Left renal pelvis (tissue), 4 donors: ENCODE data around the gene FGF11. TPM values are rescaled to one million over a fixed set of nuclear protein-coding genes. Genes with fewer than 3 reads are reported as not detected.

Experiments used
- DNase-seq, 4 donors: peaks; one replicate each; pipeline ENCODE4 v3.0.0-alpha.2; 2013; ENCODE audit warnings: low read depth in 4 of 4, low spot score in 3 of 4
- polyA plus RNA-seq, 4 donors: library from polyadenylated mRNA; unstranded; fragments of 120-200 nt; gene quantifications; one replicate each; pipeline ENCODE4 v1.2.1, GENCODE V29; 2013; ENCODE audit not compliant: insufficient read length in 4 of 4

The FGF11 gene
- polyA plus RNA-seq: 10 to 100 TPM in 1 of 4 donors, 1 to 10 TPM in 3; 5.6 to 17.1 (median 8.5) TPM

DNA sequence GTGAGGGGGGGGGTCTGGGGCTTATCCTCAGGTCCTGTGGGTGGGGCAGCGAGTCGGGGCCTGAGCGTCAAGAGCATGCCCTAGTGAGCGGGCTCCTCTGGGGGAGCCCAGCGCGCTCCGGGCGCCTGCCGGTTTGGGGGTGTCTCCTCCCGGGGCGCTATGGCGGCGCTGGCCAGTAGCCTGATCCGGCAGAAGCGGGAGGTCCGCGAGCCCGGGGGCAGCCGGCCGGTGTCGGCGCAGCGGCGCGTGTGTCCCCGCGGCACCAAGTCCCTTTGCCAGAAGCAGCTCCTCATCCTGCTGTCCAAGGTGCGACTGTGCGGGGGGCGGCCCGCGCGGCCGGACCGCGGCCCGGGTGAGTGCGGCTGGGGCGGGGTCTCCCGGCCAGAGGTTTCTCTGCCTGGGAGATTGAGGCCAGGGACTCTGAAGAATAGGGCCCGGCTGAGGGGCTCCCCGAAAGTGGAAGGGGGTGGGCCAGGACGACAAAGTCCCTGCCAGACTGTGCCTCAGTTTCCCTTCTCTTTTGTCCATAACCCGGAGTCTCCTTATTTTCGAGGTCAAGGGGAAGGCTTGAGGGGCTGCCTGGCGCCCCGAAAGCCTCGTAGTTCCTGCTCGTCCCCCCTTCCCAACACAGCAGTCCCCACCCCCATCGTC, at the start of gene FGF11:
FGF11 (plus strand) TSS at position 51 of the 651 bp plus-strand sequence; CDS start at position 160, 109 bp downstream.
- DNase-seq: no peak

DNA sequence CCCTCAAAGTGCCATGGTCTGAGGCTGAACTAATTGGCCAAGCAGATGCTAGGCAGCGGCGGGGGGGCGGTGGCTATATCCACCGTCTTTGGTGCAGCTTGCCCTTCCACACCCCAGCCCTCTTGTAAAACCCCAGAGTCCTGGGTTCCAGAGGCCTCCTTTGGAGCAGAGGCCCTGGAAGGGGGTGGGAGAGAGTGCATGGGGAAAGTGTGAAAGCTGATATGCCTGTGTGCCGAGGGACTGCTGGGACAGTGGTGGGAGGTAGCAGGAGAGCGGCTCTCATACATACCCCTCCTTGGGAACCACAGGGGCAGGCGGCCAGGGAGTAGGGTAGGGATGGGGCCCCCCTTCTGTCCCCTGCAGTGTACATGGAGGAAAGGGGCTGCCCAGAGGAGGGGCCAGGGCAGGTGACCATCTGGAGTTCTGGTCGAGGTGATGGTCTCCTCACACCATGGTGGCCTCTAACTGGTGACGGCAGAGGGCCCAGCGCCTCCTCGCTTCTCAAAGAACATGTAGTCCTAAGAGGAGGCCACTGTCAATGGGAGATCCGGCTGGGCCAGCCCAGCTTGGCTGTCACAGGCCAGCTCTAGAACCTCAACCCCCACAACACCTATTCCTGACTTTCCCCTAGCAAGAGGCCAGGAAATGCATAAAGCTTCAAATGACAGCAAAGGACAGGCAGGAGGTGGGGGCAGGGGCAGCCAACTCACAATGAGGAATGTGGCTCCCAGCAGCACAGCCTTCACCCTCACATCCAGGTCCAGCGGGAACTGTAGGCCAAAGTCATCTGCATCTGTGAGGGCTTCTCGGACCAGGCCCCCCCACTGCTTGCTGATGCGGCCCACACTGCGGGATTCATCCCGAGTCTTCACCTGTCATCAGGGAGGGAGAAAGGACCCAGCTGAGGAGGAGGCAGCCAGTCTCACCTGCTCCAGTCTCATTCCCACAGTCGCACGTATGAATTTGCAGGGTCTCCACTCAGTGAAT, 49.1 kb upstream of the FGF11 start:
- DNase-seq: no peak

- no peak for DNase-seq
Observed at GRCh38 chr17:7391307-7391706, 48.0 kb upstream of the FGF11 start.

DNA sequence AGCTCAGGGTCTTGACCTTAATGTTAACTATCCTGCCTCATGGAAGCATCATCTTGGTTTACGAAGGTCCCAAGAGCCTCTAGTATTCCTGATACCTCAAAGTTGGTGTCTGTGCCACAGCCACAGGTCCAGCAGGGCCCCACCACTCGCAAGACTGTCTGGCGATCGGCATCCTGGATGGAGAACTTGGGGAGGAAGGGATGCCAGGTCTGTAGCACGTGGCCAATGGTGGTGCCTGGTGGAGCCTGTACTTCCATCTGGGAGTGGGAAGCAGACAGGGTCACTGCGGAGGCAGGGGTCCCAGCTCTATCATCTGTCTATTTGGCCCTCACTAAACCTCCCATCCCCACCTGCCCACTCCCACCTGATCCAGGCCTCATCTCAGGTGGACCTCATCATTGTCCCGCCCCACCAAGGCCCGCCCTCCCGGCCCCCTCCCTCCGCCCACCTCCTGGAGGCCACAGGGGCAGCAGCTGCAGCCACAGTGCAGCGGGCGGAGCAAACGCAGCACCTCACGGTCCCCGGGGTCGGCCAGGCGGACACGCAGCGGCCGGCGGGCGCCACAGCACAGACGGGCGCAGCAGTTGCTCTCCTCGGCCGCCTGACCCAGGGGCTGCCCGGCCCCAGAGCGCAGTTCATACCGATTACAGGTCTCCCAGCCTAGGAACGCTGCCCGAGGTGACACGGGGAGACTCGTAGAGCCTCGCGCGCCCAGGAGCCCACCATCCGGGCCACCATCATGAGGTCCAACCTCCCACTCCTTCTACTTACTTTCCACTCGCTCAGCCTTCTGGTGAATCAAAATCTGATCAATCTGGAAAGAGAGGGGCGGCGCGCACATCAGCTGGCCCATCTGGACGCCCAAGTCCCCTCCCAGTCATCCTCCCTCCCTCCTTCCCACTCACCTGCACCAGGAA, 46.4 kb upstream of the FGF11 start:
- no peak for DNase-seq

GRCh38 chr17:7393613-7394451, 45.5 kb upstream of the FGF11 start:
- DNase-seq: no peak

- DNase-seq: peak in 1 of 4 donors; percentile 66
Observed at GRCh38 chr17:7394452-7395191, 44.7 kb upstream of the FGF11 start, which contains the start of gene PLSCR3. PLSCR3 (minus strand) TSS chr17:7394525; CDS start chr17:7394110, 415 bp downstream.

DNA sequence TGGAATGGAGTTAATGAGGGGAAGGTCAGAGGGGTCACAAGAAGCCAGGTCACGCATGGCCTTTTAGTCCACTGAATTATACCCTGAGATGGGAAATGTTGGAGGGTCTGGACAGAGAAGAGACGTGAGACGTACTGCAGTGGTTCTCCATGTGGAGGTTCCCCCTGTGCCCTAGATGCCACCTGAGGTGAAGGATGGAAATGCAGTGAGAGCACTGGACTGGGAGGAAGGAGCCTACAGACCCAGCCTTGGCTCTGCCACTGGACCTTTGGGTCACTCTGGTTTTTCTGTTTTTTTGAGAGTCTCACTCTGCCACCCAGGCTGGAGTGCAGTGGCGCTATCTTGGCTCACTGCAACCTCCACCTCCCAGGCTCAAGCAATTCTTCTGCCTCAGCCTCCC, 43.2 kb upstream of the FGF11 start:
- DNase-seq: no peak

GRCh38 chr17:7398612-7399011, 40.7 kb upstream of the FGF11 start:
- DNase-seq: no peak

- no peak for DNase-seq
Observed at GRCh38 chr17:7403043-7403726, 36.1 kb upstream of the FGF11 start.

DNA sequence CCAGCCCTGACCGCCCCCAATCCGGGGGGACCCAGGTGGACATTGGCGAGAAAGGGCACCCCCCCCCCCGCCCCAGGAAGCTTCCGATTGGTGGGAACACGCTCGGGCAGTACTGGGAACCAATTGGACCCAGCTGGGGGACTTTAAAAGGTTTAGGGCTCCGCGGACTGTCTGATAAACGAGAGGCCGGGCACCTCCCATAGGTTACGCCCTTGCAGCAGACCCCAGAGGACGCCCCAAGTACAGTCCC, 35.7 kb upstream of the FGF11 start:
- no peak for DNase-seq

DNA sequence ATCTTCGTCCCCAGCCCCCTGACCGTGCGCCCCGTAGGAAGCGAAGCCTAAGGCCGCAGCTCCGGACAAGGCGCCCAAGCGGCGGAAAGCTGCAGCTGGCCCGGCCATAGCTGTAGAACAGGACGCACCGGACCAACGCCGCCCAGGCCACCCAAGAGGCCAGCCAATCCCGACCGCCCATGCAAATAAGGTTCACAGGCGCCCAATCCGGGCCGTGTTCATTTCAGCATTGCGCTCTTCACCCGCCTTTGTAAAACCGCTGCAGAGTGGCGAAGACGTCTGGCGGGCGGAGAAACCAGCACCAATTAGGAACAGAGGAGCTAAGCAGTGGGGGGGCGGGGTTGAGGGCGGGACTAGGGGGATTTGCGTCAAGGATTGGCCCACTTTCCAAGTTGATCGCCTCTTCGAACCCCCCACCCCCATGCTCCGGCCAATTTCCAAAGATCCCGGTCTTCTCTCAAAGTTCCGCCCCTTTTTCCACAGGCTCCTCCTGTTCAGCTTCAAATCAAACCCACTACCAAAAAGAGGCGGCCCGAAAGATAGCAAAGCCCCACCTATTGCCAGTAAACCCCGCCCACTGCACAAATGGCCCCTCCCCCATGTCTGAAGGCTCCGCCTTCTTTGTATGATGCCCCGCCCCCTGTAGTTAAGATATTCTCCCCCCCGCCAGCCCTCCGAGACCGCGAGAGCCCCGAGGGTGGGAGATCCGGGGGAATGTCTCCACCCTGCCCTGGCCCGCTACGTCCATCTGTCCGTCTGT, 35.2 kb upstream of the FGF11 start, which contains the start of gene TMEM256:
TMEM256 (minus strand) TSS at position 121 of the 760 bp plus-strand sequence; CDS start at position 108, 13 bp downstream.
- peak; percentile 96 to 99 (median 98) for DNase-seq

GRCh38 chr17:7404737-7405349, 34.5 kb upstream of the FGF11 start:
- peak in 1 of 4 donors; percentile 36 for DNase-seq

DNA sequence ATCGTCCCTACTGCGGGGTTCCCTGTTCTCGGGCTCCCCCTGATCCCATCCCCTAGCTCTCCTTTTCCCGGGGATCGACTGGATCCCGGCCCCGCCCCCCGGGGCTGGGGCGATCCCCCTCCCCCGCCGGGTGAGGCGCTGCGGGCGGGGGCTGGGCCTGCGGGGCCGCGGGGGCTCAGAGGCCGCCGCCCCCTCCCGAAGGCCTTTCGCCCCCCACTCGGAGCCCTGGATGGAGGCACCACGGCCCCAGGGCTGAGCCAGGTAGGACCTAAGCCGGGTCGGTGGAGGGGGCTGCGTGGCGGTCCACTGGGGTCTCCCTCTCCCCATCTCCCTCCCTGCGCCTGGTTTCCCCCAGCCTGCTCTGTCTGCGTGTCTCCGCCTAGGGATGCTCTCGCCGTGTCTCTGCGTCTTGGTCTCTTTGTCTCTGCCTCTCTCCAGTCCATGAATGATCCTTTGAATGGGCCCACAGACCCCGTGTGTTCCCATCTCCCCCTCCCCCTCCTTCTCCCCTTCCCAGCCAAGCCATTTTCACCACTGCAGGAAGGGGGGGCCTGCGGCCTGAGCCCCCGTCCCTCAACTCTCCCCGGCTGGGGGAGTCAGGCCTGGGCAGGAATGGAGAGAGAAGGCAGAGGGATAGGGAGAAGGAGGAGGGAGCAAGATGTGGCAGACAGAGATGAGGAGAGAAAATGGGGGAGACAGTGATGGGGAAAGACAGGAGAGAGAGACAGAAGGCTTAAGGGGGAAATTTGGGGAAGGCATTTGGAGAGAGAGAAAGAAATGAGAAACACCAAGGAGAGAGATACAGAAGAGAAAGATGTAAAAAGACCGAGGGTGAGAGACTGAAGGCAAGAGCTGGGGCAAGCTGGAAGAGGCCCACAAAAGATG, 33.7 kb upstream of the FGF11 start:
- DNase-seq: no peak

GRCh38 chr17:7406235-7406825, 33.0 kb upstream of the FGF11 start:
- DNase-seq: no peak

- no peak for DNase-seq
Observed at GRCh38 chr17:7407082-7407481, 32.2 kb upstream of the FGF11 start.
